Transverse colon (tissue), 4 donors: ENCODE measurements around the gene SPDYE16. TPM values are rescaled to one million over a fixed set of nuclear protein-coding genes. Genes with fewer than 3 reads are reported as not detected.

Source experiments
- small RNA-seq, 4 donors: library from RNA; depleted of rRNA; stranded (forward); fragments of <200 nt; gene quantifications; one replicate each; pipeline ENCODE3, GENCODE V24; 2016
- total RNA-seq, 4 donors: library from RNA; depleted of rRNA; stranded (reverse); fragments of >200 nt; gene quantifications; one replicate each; pipeline ENCODE4 v1.1.0, GENCODE V29; 2016

The SPDYE16 gene
- total RNA-seq, 4 donors from 2014 or later: not detected

Small RNAs within 50 kb of the gene (small RNA-seq; reads per million reads assigned to genes)
- 0 reads per million in 4 donors for gene RF00019

Other genes starting within 250 kb of the SPDYE16 start
- gene HSPB1, start 240.6 kb downstream of the SPDYE16 start, total RNA-seq: 1,000 to 10,000 TPM in 1 of 4 donors, 100 to 1,000 TPM in 3; 387 to 1,086 (median 519) TPM
- 10 to 100 TPM; 35.9 to 71.6 (median 48.2) TPM for gene YWHAG, start 184.3 kb downstream of the SPDYE16 start, total RNA-seq
- under 1 TPM in 1 of 4 donors, not detected in 3; 0.41 TPM for gene SSC4D, start 133.6 kb downstream of the SPDYE16 start, total RNA-seq
- gene ZP3, start 118.3 kb downstream of the SPDYE16 start, total RNA-seq: 1 to 10 TPM in 2 of 4 donors, not detected in 2; 3.0 to 3.4 TPM
- 100 to 1,000 TPM in 2 of 4 donors, 10 to 100 TPM in 2; 73.0 to 169 (median 119) TPM for gene DTX2, start 81.6 kb downstream of the SPDYE16 start, total RNA-seq
- gene UPK3B, start 32.7 kb downstream of the SPDYE16 start, total RNA-seq: 10 to 100 TPM in 1 of 4 donors, 1 to 10 TPM in 2, not detected in 1; 3.0 to 11.6 (median 4.9) TPM
- gene POMZP3, start 84.0 kb upstream of the SPDYE16 start, total RNA-seq: 10 to 100 TPM in 2 of 4 donors, 1 to 10 TPM in 2; 1.5 to 38.2 (median 9.3) TPM